ENCODE data around the gene IFNL2.

Gene IFNL2

DNA sequence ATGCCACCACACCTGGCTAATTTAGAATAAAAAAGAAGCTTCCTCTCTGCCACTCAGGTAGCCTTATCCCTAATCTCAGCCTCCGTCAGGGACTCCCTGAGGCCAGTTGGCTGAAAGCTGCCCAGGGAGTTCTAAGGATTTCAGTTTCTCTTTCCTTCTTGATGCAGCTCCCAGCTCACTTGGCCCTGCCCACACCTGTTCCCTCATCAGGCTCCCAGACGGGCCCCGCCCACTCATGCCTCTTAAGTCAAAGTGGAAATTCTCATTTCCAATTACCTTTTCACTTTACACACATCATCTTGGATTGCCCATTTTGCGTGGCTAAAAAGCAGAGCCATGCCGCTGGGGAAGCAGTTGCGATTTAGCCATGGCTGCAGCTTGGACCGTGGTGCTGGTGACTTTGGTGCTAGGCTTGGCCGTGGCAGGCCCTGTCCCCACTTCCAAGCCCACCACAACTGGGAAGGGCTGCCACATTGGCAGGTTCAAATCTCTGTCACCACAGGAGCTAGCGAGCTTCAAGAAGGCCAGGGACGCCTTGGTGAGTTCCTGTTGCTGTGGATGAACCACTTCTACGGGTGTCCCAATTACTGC is 28.0 kb downstream of the IFNL2 start, which contains the start of gene IFNL1:
Gene IFNL1 (plus strand): TSS at position 353 of the 591 bp plus-strand sequence. CDS start 15 bp downstream, at position 368.
- no peak within 1 kb of the TSS for H3K4me3 ChIP-seq (ENCODE audit: control insufficient read depth in 1 of 7, extremely low read depth in 1 of 7, insufficient read depth in 4 of 7, low read depth in 2 of 7, low read length in 6 of 7)
- CTCF ChIA-PET = interaction anchor here (0.9 kb wide), 1 partner anchor 13 kb away, joined by 3 read pairs; no protein-coding TSS in a partner anchor

DNA sequence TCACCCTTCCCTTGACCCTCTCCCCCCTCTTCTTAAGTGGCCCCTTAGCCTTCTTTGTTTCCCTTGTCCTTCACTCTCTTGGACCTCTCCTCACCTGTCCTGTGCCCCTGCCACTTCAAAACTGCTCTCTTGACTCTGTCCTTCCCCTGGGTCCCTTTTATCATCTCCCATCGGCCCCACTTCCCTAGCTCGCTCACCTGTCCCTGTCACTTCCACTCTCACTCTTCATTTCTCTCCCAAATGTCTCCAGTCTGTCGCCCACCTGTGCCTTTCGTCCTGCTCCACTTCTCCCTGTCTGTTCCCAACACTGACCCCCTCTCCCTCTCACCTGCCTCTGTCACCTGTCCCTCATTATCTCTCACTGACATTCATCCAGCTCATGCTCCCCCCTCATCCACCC is 28.7 kb downstream of the IFNL2 start:
- no peak for DNase-seq
- POLR2A ChIA-PET = no interaction called here
- Histone ChIP-seq H3K9me3 (ENCODE audit: control extremely low read depth in 1 of 5, control insufficient read depth in 4 of 5, insufficient read depth in 2 of 5, low read depth in 1 of 5, low read length in 4 of 5) (no peaks in the 10 kb centered on the region), H3K27me3 (replicated peaks in 2 of 5; ENCODE audit: control insufficient read depth in 4 of 5, insufficient read depth in 5 of 5, low read length in 4 of 5) (no peaks in the 10 kb centered on the region), H3K27ac (ENCODE audit: insufficient read depth in 1 of 2, low read depth in 1 of 2, low read length in 2 of 2, poor library complexity in 1 of 2, severe bottlenecking in 2 of 2) (no peak overlapping the region), H3K4me3 (ENCODE audit: control insufficient read depth in 1 of 7, extremely low read depth in 1 of 7, insufficient read depth in 4 of 7, low read depth in 2 of 7, low read length in 6 of 7) (no peak overlapping the region), H3K36me3 (ENCODE audit: control insufficient read depth in 4 of 4, insufficient read depth in 4 of 4, low read length in 3 of 4) (no peaks in the 10 kb centered on the region), H3K4me1 (ENCODE audit: control extremely low read depth in 1 of 4, control insufficient read depth in 4 of 4, insufficient read depth in 4 of 4, low read length in 3 of 4) (peaks cover 0 to 10% (median 6%) of the 10 kb centered on the region in 4 experiments)
- CTCF ChIA-PET = no interaction called here
- WGBS (ENCODE audit: insufficient coverage) = 100% methylated on average over 4 of the region's 4 CpGs

More for the DNA sequence above, 28.0 kb downstream of the IFNL2 start, which contains the start of gene IFNL1:
- 99% methylated on average over 10 of the region's 11 CpGs for WGBS (ENCODE audit: insufficient coverage)
- Histone ChIP-seq H3K4me1 (ENCODE audit: control extremely low read depth in 1 of 4, control insufficient read depth in 4 of 4, insufficient read depth in 4 of 4, low read length in 3 of 4) (peaks cover 0 to 10% (median 6%) of the 10 kb centered on the region in 4 experiments), H3K36me3 (ENCODE audit: control insufficient read depth in 4 of 4, insufficient read depth in 4 of 4, low read length in 3 of 4) (no peaks in the 10 kb centered on the region), H3K9me3 (ENCODE audit: control extremely low read depth in 1 of 5, control insufficient read depth in 4 of 5, insufficient read depth in 2 of 5, low read depth in 1 of 5, low read length in 4 of 5) (no peaks in the 10 kb centered on the region), H3K27me3 (replicated peaks in 2 of 5; ENCODE audit: control insufficient read depth in 4 of 5, insufficient read depth in 5 of 5, low read length in 4 of 5) (no peaks in the 10 kb centered on the region), H3K27ac (ENCODE audit: insufficient read depth in 1 of 2, low read depth in 1 of 2, low read length in 2 of 2, poor library complexity in 1 of 2, severe bottlenecking in 2 of 2) (no peak within 1 kb of the TSS)
- POLR2A ChIA-PET = no interaction called here
- no peak for DNase-seq

DNA sequence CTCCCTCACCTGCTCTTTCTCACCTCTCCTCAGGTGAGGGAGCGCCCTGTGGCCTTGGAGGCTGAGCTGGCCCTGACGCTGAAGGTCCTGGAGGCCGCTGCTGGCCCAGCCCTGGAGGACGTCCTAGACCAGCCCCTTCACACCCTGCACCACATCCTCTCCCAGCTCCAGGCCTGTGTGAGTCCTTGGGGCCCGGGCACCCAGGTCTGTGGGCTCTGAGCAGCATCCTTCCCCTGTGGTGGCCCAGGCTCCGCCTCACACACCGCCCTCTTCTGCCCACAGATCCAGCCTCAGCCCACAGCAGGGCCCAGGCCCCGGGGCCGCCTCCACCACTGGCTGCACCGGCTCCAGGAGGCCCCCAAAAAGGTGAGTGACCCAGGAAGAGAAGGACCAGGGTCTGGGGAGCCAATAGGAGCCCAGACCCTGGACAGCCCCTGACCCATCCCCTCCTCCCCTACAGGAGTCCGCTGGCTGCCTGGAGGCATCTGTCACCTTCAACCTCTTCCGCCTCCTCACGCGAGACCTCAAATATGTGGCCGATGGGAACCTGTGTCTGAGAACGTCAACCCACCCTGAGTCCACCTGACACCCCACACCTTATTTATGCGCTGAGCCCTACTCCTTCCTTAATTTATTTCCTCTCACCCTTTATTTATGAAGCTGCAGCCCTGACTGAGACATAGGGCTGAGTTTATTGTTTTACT is 29.9 kb downstream of the IFNL2 start:
- WGBS (ENCODE audit: insufficient coverage) = 43% methylated on average over 16 of the region's 17 CpGs
- DNase-seq = peak in 2 of 3 donors; percentile 69 to 77
- no peaks in the 10 kb centered on the region for H3K9me3 ChIP-seq (ENCODE audit: control extremely low read depth in 1 of 5, control insufficient read depth in 4 of 5, insufficient read depth in 2 of 5, low read depth in 1 of 5, low read length in 4 of 5)
- H3K4me1 ChIP-seq (ENCODE audit: control extremely low read depth in 1 of 4, control insufficient read depth in 4 of 4, insufficient read depth in 4 of 4, low read length in 3 of 4) = peaks cover 0 to 10% (median 6%) of the 10 kb centered on the region in 4 experiments
- POLR2A ChIA-PET = no interaction called here
- no peaks in the 10 kb centered on the region for H3K27me3 ChIP-seq (replicated peaks in 2 of 5; ENCODE audit: control insufficient read depth in 4 of 5, insufficient read depth in 5 of 5, low read length in 4 of 5)
- H3K4me3 ChIP-seq (ENCODE audit: control insufficient read depth in 1 of 7, extremely low read depth in 1 of 7, insufficient read depth in 4 of 7, low read depth in 2 of 7, low read length in 6 of 7) = no peak overlapping the region
- no peak overlapping the region for H3K27ac ChIP-seq (ENCODE audit: insufficient read depth in 1 of 2, low read depth in 1 of 2, low read length in 2 of 2, poor library complexity in 1 of 2, severe bottlenecking in 2 of 2)
- no peaks in the 10 kb centered on the region for H3K36me3 ChIP-seq (ENCODE audit: control insufficient read depth in 4 of 4, insufficient read depth in 4 of 4, low read length in 3 of 4)
- CTCF ChIA-PET = interaction anchor here (1.4 kb wide), 1 partner anchor 8 kb away, joined by 3 read pairs; no protein-coding TSS in a partner anchor

DNA sequence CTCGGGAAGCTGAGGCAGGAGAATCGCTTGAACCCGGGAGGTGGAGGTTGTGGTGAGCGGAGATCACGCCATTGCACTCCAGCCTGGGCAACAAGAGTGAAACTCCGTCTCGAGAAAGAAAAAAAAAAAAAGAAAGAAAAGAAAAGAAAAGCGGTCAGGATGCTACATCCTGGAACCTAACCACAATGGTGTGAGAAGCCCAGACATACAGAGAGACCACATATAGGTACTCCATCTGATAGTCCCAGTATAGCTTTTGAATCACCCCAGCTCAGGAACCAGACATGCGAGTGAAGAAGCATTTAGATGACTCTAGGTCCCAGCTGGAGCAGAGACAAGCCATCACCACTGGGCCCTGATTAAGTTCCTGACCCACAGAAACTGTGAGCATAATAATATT is 31.2 kb downstream of the IFNL2 start:
- CTCF ChIA-PET = interaction anchor here (1.4 kb wide), 1 partner anchor 10 kb away, joined by 3 read pairs; no protein-coding TSS in a partner anchor
- 94% methylated on average over 6 of the region's 9 CpGs for WGBS (ENCODE audit: insufficient coverage)
- DNase-seq = no peak
- no peak overlapping the region for H3K27ac ChIP-seq (ENCODE audit: insufficient read depth in 1 of 2, low read depth in 1 of 2, low read length in 2 of 2, poor library complexity in 1 of 2, severe bottlenecking in 2 of 2)
- H3K4me1 ChIP-seq (ENCODE audit: control extremely low read depth in 1 of 4, control insufficient read depth in 4 of 4, insufficient read depth in 4 of 4, low read length in 3 of 4) = peaks cover 0 to 10% (median 6%) of the 10 kb centered on the region in 4 experiments
- H3K9me3 ChIP-seq (ENCODE audit: control extremely low read depth in 1 of 5, control insufficient read depth in 4 of 5, insufficient read depth in 2 of 5, low read depth in 1 of 5, low read length in 4 of 5) = no peaks in the 10 kb centered on the region
- POLR2A ChIA-PET = no interaction called here
- no peaks in the 10 kb centered on the region for H3K27me3 ChIP-seq (replicated peaks in 2 of 5; ENCODE audit: control insufficient read depth in 4 of 5, insufficient read depth in 5 of 5, low read length in 4 of 5)
- H3K36me3 ChIP-seq (ENCODE audit: control insufficient read depth in 4 of 4, insufficient read depth in 4 of 4, low read length in 3 of 4) = no peaks in the 10 kb centered on the region
- H3K4me3 ChIP-seq (ENCODE audit: control insufficient read depth in 1 of 7, extremely low read depth in 1 of 7, insufficient read depth in 4 of 7, low read depth in 2 of 7, low read length in 6 of 7) = no peak overlapping the region

DNA sequence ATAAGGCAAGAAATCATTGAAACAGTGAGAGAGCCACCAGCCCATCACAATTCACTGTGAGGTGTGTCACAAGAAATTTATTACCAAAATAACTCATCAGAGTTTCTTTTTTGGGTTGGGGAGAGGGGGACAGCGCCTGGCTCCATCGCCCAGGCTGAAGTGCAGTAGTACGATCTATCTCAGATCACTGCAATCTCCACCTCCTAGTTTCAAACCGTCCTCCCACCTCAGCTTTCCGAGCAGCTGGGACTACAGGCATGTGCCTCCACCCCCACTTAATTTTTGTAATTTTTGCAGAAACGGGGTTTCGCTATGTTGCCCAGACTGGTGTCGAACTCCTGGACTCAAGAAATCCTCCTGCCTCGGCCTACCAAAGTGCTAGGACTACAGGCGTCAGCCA is 31.6 kb downstream of the IFNL2 start:
- POLR2A ChIA-PET = no interaction called here
- DNase-seq = no peak
- no peak overlapping the region for H3K27ac ChIP-seq (ENCODE audit: insufficient read depth in 1 of 2, low read depth in 1 of 2, low read length in 2 of 2, poor library complexity in 1 of 2, severe bottlenecking in 2 of 2)
- H3K27me3 ChIP-seq (replicated peaks in 2 of 5; ENCODE audit: control insufficient read depth in 4 of 5, insufficient read depth in 5 of 5, low read length in 4 of 5) = no peaks in the 10 kb centered on the region
- H3K4me3 ChIP-seq (ENCODE audit: control insufficient read depth in 1 of 7, extremely low read depth in 1 of 7, insufficient read depth in 4 of 7, low read depth in 2 of 7, low read length in 6 of 7) = no peak overlapping the region
- no peaks in the 10 kb centered on the region for H3K9me3 ChIP-seq (ENCODE audit: control extremely low read depth in 1 of 5, control insufficient read depth in 4 of 5, insufficient read depth in 2 of 5, low read depth in 1 of 5, low read length in 4 of 5)
- peaks cover 0 to 11% (median 7%) of the 10 kb centered on the region in 4 experiments for H3K4me1 ChIP-seq (ENCODE audit: control extremely low read depth in 1 of 4, control insufficient read depth in 4 of 4, insufficient read depth in 4 of 4, low read length in 3 of 4)
- CTCF ChIA-PET = no interaction called here
- H3K36me3 ChIP-seq (ENCODE audit: control insufficient read depth in 4 of 4, insufficient read depth in 4 of 4, low read length in 3 of 4) = no peaks in the 10 kb centered on the region
- WGBS (ENCODE audit: insufficient coverage) = 96% methylated on average over 9 of the region's 10 CpGs

DNA sequence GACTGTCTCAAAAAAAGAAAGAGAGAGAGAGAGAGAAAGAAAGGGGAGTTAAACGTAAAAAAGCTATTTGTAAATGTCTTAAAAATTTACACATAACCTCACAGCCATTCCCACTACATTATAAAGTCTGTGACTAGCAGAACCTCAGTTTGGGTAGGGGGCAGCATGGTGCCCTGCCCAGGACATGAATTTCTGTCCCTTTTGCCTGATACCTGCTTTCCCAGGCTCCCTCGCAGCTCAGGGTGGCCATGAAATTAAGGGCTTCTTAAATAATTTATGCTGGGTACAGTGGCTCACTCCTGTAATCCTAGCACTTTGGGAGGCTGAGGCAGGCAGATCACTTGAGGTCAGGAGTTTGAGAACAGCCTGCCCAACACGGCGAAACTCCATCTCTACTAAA is 32.8 kb downstream of the IFNL2 start:
- no peaks in the 10 kb centered on the region for H3K27me3 ChIP-seq (replicated peaks in 2 of 5; ENCODE audit: control insufficient read depth in 4 of 5, insufficient read depth in 5 of 5, low read length in 4 of 5)
- CTCF ChIA-PET = interaction anchor here (1.0 kb wide), 1 partner anchor 9 kb away, joined by 3 read pairs; no protein-coding TSS in a partner anchor
- peaks cover 0 to 22% (median 15%) of the 10 kb centered on the region in 4 experiments for H3K4me1 ChIP-seq (ENCODE audit: control extremely low read depth in 1 of 4, control insufficient read depth in 4 of 4, insufficient read depth in 4 of 4, low read length in 3 of 4)

DNA sequence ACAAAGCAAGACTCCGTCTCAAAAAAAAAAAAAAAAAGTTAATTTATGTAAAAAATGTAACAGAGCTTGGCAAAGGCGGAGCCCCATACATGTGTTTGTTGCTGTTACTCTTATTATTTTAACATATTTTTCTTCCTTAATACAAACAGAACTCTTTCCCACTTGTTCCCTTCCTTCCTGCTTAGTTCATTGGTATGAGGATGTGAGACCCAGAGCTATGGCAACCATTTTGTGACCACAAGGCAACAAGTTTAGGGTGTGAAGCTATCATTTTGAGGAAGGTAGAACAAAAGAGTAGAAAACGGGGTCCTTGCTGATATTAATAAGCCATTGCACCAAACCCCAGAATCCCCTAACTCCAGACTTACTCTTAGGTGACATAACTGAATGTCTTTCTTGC is 33.4 kb downstream of the IFNL2 start:
- ChIA-PET CTCF (interaction anchor here (1.0 kb wide), 1 partner anchor 9 kb away, joined by 3 read pairs; no protein-coding TSS in a partner anchor), POLR2A (no interaction called here)
- WGBS (ENCODE audit: insufficient coverage) = no CpG with 5 or more reads among the region's 3 CpGs
- no peak for DNase-seq
- H3K9me3 ChIP-seq (ENCODE audit: control extremely low read depth in 1 of 5, control insufficient read depth in 4 of 5, insufficient read depth in 2 of 5, low read depth in 1 of 5, low read length in 4 of 5) = no peaks in the 10 kb centered on the region
- H3K27me3 ChIP-seq (replicated peaks in 2 of 5; ENCODE audit: control insufficient read depth in 4 of 5, insufficient read depth in 5 of 5, low read length in 4 of 5) = no peaks in the 10 kb centered on the region
- H3K4me3 ChIP-seq (ENCODE audit: control insufficient read depth in 1 of 7, extremely low read depth in 1 of 7, insufficient read depth in 4 of 7, low read depth in 2 of 7, low read length in 6 of 7) = no peak overlapping the region
- no peaks in the 10 kb centered on the region for H3K36me3 ChIP-seq (ENCODE audit: control insufficient read depth in 4 of 4, insufficient read depth in 4 of 4, low read length in 3 of 4)
- H3K4me1 ChIP-seq (ENCODE audit: control extremely low read depth in 1 of 4, control insufficient read depth in 4 of 4, insufficient read depth in 4 of 4, low read length in 3 of 4) = peaks cover 0 to 24% (median 15%) of the 10 kb centered on the region in 4 experiments
- no peak overlapping the region for H3K27ac ChIP-seq (ENCODE audit: insufficient read depth in 1 of 2, low read depth in 1 of 2, low read length in 2 of 2, poor library complexity in 1 of 2, severe bottlenecking in 2 of 2)

More for the DNA sequence above, 32.8 kb downstream of the IFNL2 start:
- no peak for DNase-seq
- POLR2A ChIA-PET = interaction anchor here (0.6 kb wide), 1 partner anchor 223 kb away, joined by 4 read pairs; no protein-coding TSS in a partner anchor
- no peaks in the 10 kb centered on the region for H3K36me3 ChIP-seq (ENCODE audit: control insufficient read depth in 4 of 4, insufficient read depth in 4 of 4, low read length in 3 of 4)
- 100% methylated on average over 3 of the region's 4 CpGs for WGBS (ENCODE audit: insufficient coverage)
- no peak overlapping the region for H3K4me3 ChIP-seq (ENCODE audit: control insufficient read depth in 1 of 7, extremely low read depth in 1 of 7, insufficient read depth in 4 of 7, low read depth in 2 of 7, low read length in 6 of 7)
- no peak overlapping the region for H3K27ac ChIP-seq (ENCODE audit: insufficient read depth in 1 of 2, low read depth in 1 of 2, low read length in 2 of 2, poor library complexity in 1 of 2, severe bottlenecking in 2 of 2)
- H3K9me3 ChIP-seq (ENCODE audit: control extremely low read depth in 1 of 5, control insufficient read depth in 4 of 5, insufficient read depth in 2 of 5, low read depth in 1 of 5, low read length in 4 of 5) = no peaks in the 10 kb centered on the region
